GDM1 (cell line): Measurements from ENCODE around the gene FRMD4A.

ENCODE experiments used
- DNase-seq: peaks from one replicate; lab custom pipeline; 2025; lab: John Stamatoyannopoulos, UW

The FRMD4A gene

DNA sequence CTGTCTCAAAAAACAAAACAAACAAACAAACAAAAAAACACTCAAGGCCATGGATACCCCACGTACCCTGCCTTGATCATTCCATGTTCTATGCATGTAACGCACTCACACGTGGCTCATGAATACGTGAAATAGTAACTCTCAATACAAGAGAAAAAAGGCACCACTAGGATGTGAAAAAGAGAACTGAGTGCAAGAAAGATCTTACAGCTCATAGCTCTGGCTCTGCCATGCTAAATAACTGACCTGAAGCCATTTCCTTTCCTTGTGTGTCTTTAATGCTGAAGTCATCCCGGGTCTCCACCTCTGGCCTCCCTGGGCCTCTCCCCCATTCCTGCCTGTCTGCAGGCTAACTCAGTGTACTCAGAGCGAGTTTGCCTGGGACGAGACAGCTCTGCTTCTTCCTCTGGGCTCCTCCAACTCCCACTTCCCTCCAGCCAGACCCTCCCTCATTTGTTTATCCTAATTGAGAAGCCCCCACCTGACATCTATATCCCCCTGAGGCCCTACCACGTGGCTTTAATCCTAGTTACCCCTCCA lies 626.7 kb downstream of the FRMD4A start:
- DNase-seq, result no peak

DNA sequence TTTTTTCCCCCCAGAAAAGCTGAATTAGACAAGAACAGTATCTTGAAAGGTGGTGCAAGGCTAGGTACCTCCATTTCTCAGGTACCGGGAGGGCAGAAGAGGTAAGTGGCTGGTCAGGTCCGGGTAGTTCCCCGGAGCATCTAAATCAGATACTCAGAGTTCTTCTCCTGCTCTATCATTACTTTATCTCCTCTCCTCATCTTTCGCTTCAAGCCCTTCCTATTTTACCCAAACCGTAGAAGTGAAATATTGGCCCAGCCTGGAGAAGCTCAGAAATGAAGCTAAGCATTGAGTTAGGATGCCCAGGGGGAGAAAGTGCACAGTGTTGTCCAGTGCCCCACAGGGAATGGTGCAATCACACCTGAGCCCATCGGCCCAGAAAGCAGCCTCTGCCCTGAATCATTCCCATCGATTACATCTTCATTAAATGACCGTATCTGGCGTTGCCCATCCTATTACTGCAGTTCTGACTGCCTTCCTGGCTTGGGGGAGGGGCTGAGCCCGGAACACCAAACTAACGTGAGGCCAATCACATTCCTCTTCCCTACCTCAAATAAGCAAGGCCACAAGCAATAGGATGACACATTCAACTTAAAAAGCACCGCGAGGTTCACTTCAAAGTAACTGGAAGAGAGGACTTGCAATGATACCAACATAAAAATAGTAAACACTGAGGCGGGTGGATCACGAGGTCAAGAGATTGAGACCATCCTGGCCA lies 627.5 kb downstream of the FRMD4A start:
- no peak for DNase-seq

DNA sequence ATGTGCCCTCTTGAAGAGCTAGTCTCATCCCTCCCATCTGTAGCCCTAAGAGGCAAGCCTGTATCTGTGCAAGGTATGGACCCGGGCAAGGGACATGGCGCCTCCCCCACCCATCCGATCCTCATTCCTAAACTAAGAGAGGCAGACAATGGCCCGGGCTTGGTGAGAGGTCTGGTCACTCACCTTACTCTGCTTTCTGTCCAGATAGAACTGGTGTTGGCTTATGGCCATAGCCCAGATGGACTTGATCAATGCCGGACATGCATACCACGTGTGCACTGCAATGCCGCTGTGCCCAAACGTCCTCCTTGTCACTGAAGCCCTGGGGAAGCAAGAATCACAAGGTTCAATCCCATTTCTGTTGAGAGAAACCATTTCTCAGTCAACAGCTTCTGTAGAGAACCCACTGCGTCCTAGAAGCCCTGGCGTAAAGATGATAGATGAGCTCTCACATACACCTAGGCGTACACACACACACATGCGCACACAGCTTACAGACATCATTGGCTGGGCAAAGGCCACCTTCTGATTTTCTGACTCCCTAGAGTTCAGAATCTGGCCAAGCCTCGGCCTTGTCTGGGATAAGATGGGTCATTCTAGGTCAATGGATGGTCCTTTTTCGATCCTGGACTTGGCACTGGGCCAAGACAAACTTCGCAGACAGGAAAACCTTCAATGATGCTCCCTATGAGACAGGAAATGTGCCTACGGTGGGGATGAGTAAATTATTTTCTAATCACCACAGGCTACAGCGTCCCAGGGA lies 629.4 kb downstream of the FRMD4A start:
- no peak for DNase-seq

DNA sequence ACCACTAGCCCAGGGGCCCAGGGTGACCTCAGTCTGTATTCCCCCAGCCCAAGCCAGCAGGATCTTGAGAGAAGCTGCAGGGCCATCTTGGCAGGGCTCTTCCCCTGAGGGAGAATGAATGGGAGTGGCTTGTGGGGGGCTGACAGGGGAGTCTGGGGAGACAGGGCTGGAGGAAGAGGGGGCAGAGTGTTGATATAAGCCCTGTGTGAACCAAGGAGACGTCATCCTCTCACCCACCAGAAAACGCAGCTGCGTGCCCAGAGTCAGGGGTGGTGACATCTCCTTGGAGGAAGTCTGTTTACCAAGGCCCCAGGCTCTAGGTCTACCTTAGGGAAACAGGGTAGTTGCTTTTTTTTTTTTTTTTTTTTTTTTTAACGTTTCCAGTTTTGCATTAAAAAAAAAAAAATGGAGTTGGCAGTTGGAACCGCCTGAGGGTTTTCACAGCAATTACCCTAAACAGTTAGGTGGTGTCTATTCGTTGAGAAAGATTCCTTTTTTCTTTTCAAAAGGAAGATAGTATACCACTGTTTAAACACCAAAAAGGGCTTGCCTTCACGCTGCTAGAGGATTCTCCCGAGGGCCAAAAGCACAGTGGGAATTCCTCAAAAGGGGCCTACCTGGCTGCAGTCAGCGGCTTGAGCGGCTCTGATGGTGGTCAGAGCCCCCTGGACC lies 630.1 kb downstream of the FRMD4A start:
- no peak for DNase-seq

DNA sequence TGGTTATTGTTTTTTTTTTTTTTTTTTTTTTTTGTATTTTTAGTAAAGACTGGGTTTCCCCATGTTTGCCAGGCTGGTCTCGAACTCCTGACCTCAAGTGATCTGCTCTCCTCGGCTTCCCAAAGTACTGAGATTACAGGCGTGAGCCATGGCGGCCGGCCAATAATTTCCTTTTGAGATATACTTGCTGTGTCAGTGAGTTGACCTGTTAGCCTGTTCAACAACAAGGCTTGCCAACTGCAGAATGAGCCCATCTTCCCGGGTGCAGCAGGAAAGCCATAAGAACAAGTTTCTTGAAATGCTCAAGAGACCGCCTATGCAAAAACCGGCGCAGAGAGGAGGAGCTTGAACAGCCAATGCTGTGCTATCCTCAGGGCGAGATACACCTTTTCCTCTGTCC lies 631.5 kb downstream of the FRMD4A start:
- no peak for DNase-seq

DNA sequence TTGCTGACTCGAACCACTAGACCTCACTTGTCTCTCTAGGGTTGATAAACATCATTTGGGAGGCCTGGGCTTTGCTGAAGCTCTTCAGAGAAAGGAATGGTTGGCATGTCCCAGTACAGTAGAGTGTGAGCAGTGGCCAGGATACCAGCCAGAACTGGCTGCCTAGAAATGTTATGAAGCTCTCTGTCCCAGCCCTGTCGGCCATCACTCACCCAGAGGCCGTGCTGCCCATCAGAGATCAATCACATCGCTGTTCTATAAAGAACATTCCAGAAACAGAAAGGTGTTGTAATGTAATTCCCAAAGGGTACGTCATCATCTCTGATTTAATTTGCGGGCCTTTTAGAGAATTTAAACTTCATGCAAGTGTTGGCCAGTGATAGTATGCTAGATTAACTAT lies 632.5 kb downstream of the FRMD4A start:
- no peak for DNase-seq

DNA sequence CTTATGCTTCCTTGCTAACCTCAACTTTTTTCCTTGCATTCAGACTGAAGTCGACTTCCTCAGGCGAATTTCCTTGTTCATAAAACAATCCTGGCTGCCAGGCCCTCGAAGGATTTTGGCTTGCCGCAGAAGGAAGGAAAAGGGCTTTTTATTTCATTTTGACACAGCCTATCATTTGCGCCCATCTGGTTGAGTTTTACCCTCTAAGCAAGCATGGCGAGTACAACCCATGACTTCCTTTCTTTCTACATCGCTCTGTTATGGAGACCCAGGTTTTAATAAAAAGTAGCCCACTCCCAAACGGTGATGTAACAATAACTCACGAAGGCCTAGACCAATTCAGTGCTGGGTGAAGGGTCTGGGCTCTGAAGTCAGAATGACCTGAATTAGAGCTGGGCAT lies 634.7 kb downstream of the FRMD4A start:
- no peak for DNase-seq

DNA sequence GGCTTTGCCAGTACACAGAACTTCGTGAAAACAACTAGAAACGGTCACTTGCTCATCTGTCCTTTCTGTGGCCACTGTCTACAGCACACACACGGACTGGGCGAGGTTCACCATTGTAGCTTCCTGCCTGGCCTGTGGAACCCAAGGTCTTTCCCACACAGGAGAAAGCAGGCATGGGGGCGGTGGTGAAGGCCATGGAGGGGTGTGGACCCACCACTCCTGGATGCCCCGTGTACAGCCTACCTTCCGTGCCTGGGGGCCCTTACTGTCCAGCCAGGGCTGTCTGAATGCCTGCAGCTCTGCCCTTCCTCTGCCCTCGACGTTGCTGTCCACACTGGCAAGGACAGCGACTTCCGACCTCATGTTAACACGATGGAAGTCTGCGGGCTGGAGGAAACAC lies 635.1 kb downstream of the FRMD4A start:
- DNase-seq, result no peak

DNA sequence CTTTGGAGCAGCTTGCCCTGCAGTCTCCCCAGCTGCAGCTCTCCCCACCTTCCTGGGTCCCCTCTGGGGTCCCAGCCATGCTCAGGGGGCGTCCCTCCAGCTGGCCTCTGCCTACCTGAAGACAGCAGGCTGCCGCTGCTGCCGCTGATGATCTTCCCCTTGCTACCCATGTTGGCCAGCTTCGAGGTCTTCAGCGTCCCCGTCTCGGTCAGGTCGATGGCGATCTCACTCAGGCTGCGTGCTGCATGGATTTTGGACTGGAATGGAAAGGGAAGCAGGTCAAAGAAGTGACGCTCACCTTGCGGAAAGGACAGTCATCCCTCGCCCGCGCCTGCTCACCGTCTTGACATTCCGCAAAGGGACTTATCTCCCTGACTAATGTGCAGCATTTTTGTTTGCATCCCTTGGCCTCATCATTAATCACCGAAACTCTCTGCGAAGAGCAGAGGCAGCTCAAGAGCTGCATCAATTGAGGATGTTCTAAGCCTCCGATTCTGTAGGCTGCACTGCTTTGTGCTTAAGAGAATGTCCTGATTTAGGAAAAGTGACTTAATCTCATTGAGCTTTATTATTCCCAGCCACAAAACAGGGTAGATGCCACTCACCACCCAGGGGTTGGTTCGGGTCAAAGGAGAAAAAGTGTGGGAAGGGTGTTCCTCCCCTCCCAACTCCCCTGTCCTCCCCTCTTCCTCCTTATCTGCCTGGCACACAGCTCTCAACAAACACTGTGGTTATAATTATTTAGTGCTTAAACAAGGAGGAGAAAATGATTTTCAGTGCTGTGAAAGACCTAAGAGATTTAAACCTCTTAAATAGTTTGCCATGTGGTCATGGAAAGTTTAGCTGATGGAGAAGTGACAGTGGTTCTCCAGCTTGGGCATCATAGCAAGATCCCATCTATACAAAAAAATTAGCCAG lies 636.7 kb downstream of the FRMD4A start:
- no peak for DNase-seq

DNA sequence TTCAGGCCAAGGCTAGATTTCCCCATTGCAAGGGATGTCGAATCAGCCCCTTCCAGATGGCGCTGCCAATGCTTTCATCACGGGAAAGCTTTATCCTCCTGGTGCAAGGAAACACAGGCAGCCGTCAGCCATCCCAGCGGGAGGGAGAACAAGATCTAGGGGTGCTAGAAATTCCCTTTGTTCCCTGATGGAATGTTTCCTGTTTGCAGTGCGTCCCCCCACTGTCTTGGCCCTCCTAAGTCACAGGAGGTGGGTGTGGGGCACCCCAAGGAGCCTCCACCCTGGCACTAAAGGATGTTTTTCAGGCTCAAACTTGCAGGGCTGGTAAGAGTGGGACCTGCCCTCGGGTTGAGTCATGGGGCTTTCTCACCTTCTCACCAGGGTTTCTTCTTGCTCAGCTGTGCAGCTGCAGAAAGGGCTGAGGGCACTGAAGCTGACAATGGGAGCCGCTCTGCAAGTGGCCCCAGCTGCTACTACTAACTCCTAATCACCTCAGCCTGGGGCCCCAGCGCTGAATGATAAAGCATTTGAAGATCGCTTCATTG lies 640.4 kb downstream of the FRMD4A start:
- DNase-seq, result no peak

DNA sequence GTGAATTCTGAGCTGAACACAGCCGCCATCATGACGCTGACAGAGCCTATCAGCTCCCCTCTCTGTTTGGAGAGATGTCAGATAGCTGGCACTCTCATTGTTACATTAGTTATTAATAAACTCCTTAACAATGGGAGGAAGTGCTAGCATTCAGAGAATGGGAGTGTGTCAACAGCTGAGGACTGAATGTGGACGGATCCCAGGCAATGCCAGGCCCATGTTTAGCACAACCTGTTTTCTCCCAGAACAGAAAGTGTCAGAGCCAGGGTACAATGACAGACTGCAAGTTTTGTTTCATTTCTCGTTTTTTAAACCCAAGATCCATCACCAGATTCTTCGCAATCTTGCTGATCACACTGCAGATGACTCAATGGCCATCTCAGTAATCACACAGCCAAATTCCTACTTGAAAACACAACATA lies 644.4 kb downstream of the FRMD4A start:
- DNase-seq, result no peak

DNA sequence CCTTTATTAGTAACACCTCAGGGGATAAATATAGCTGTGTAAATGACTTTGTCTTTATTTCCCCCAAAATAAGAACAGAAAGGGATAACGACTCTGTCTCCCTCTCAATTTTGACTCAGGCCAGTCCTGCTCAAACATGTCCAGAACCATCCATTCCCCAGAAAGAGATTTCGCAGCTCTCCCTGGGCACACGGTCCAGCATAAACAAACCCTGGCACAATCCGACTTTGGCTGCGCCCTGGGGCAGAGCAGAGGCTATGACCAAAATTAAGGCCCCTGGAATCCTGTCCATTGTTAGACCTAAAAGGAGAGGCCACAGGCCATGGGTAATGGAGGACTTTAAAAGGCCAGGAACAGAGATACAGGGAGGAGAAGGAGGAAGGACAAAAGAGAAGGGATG lies 644.8 kb downstream of the FRMD4A start:
- DNase-seq, result no peak

DNA sequence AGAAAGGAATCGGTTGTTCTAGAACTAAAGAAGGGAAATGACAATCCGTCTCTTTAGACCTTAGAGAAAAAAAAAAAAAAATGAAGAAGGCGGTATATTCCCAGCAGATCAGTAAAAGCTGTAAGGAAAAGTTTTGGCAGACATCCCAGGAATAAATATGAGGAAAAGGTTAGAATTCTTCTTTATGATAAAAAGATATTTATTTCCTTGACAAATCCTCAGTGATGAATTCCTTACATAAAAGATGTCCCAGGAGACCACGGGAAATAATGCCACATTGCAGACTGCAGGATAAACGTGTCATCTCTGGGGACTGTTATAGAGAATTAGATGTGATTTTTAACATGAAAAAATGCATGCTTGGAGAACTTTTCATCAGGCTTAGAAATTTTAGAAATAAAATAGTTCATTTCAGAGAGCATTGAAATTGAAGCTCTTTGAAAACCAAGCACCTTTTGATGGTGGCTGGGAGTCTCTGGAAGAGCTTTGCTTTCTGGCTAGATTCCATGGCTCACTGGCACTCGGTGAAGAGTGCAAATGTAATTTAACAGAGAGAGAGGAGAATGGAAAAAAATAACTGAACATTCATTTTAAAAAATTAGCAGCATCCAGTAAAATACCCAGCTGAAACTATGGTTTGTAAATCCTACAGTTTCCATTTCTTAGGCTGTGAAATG lies 645.8 kb downstream of the FRMD4A start:
- no peak for DNase-seq

DNA sequence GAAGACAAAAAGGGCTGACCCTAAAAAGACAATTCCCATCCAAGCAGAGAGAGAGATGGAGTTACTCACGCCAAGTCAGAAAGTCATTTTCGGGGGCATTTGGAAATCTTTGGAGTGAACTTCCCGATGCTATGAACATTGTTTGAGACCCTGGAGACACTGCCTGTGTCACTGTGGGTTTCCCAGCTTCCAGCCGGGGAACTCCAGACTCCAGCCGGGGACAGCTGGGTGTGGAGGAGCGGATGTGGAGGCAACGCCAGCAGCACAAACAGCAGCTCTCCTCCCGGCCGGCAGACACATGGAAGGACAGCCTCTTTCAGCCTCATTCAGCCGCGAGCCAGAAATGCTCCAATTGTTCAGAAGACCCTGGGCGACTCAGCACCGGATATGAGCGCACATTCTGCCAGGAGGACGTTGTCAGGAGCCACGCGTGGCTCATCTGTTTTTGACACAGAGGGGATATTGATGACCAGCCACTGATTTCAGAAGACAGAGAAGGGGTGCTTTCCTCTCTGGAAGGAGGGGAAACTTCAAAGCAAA lies 646.4 kb downstream of the FRMD4A start:
- DNase-seq, result no peak

DNA sequence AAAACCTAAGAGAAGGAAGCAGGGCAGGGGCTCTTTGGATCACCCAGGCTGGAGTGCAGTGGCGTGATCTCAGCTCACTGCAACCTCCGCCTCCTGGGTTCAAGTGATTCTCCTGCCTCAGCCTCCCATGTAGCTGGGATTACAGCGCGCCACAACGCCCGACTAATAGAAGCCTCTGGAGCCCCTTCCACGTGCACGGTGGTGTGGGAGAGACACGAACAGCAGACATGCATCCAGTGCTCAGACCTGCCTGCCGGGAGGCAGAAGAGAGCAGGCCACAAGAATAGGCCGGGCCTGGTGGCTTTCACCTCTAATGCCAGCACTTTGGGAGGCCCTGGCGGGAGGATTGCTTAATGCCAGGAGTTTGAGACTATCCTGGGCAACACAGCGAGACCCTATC lies 647.7 kb downstream of the FRMD4A start:
- no peak for DNase-seq

DNA sequence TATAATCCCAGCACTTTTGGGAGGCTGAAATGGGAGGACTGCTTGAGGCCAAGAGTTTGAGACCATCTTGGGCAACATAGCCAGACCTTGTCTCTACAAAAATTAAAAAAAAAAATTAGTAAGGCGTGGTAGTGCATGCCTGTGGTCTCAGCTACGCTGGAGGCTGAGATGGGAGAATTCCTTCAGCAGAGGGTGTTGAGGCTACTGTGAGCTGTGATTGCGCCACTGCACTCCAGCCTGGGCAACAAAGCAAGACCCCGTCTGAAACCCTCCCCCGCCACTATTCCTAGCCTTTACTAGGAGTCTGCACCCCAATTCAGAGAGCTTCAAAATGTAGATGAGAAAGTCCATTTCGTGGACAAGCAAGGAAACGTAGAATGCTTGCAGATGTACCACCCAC lies 648.8 kb downstream of the FRMD4A start:
- DNase-seq, result no peak

DNA sequence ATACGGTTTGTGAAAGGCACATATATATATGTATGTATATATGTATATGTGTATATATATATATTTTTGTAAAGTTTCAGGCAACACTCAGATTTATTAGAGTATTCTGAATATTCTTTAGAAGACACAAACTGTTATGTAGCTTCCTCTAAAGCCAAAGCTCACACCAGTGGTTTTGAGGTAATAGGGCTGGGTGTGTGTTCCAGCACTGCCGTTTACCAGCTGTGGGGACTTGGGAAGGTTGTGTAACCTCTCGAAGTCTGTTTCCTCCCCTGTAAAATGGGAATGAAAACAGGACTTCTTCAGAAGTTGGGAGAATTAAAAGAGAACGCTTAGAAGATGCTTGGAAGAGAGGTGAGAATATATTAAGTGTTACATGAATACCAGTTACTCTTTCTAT lies 649.2 kb downstream of the FRMD4A start:
- DNase-seq, result no peak

DNA sequence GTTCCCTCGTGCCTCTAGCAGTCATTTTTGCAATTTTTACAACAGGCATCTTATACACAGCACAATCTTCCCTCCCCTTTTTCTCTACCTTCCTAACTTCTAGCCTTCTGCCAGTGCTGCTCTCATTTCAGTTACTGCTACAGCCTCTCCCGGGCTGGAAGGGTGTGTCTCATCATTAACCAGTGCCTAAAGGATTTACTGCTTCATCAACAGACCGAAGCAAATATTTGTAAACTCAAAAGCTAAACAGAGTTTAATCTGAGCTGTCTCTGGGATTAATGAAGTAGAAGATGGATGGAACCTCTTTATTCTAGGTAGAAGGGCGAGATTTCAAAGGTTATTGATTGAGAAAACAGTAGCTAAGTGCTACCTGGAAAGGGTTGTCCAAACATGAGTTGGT lies 649.6 kb downstream of the FRMD4A start:
- DNase-seq, result no peak

DNA sequence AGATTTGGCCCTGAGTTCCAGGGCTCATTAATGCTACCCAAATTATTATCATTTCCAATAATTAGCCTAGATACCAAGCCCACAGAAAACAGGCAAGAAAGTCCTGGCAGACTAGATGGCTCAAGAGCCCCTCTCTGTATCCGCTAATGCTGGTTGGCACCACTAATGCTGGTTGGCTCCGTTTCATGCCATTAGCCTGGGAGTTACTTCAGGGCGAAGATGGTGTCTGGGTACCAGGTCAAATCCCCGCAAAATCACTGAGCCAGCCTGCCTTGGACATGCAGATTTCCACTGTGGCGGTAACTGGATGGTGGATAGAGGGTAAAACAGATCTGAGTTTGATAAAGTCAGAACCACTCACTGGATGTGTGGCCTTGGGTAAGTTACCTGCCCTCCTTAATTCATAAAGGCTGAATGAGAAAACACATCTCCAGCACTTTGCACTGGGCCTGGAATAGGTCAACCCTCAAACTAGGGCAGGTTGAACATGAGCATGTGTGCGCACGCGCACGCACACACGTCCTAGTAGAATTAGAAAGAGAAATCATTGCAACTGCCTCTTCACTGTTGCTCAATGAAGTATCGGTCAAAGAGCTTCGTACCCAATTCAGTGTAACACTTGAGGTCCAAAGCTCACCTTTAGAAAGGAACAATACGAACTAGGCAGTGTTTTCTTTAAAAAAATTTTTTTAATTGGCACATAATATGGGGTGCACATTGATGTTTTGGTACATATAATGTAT lies 652.5 kb downstream of the FRMD4A start:
- no peak for DNase-seq
